ENCODE data around the gene TMTC2.

TMTC2 gene

DNA sequence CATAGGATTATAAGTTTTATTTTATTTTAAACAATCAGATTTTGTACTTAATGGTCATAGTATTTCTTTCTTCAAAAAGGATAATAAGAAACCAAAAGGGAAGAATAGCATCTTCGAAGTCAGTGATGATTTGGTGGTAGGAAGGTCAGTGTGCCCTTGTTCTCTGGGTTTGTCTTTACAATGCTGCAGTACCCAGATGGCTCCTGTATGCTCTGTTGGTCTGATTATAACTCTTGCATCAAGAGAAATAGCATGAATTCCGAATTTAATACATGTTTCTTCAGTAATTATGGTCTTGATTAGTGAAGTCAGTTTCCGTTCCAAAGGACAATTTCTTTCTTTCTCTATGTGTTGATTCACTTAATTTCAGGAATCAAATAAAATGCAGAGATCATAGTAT lies 180.2 kb downstream of the TMTC2 start:
- TF ChIP-seq, protein P1, sequence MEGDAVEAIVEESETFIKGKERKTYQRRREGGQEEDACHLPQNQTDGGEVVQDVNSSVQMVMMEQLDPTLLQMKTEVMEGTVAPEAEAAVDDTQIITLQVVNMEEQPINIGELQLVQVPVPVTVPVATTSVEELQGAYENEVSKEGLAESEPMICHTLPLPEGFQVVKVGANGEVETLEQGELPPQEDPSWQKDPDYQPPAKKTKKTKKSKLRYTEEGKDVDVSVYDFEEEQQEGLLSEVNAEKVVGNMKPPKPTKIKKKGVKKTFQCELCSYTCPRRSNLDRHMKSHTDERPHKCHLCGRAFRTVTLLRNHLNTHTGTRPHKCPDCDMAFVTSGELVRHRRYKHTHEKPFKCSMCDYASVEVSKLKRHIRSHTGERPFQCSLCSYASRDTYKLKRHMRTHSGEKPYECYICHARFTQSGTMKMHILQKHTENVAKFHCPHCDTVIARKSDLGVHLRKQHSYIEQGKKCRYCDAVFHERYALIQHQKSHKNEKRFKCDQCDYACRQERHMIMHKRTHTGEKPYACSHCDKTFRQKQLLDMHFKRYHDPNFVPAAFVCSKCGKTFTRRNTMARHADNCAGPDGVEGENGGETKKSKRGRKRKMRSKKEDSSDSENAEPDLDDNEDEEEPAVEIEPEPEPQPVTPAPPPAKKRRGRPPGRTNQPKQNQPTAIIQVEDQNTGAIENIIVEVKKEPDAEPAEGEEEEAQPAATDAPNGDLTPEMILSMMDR (IDR thresholded peaks at IDR 0.05; ENCODE audit: insufficient read depth, missing control alignments) = no peak
- FAIRE-seq (no peak), DNase-seq (ENCODE audit: insufficient read length, low spot score) (no peak)

DNA sequence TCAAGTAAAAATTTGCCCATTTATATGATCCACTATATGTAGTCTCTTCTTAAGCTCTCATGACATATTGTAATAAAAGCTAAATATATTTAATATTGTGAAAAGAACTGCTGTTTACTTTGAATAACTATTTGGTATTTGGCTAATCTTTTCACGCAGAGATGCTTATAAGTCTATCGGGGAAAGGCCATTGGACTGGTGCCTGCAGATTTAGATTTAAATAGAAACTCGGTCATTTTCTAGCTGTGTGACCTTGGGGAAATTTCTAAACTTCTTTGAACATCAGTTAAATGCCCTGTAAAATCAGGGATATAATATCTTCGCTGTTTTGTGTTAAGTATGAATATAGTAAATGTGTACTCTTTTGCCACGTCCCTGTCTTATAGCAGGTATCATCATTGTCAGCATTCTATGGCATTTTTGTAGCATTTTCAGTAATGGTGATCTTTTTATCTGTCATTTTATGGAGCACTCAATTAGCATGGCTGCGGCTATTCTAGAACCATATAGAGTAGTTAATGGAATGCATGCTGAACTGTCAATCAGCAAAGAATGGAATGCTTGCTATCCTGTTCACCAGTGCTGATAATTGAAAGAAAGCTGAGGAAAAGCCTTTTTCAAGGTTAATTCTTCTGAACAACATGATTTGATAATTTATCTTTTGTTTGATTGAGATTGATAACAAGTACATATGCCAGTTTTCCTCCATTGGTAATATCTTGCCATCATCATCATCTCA lies 181.2 kb downstream of the TMTC2 start:
- no peak for FAIRE-seq
- TF ChIP-seq, protein P1 (IDR thresholded peaks at IDR 0.05; ENCODE audit: insufficient read depth, missing control alignments) = no peak
- DNase-seq (ENCODE audit: insufficient read length, low spot score) = no peak

DNA sequence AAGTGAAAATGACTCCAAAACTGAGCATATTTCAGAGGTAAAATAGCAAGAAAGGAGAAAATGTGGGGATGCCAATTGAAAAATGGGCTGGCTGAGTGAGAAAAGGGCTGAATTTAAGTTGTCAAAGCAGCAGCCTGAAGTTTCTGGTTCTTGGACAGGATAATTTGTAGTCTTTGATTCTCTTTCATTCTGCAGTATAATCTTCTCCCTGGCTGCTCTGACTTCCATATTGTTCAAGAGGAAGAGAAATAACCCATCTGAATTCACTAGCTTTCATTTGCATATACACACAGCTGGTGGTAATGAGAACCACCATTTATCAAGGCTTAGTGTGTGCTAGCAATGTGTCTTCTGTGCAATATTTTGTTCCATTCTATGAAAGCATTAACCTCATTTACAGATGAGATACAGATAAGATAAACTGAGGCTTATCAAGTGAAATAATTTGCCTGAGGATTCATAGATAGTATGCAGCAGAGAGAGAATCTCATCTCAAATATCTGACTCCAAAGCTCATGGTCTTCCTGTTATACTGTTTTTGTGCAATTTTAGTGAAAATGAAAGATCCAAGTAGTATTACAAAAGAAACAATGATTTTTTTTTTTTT lies 184.2 kb downstream of the TMTC2 start:
- no peak for FAIRE-seq
- TF ChIP-seq, protein P1 (IDR thresholded peaks at IDR 0.05; ENCODE audit: insufficient read depth, missing control alignments) = no peak
- no peak for DNase-seq (ENCODE audit: insufficient read length, low spot score)

DNA sequence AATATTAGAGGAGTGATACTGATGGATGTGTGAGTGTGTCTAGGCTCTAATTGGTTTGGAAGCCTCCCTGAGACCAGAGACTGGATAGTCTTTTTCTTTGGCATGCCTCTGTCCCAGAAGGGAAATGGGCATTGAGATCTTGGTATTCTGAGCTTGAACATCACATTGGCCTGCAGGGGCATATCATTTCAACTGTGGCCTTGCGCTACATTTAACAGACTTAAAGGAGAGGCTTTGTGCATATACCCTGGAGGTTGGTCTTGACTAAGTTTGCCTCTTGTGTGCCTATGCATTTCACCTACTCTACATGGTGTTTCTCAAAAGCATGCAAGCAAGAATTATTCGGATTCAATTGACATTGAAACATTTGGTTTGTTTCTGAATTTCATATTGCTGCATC lies 185.4 kb downstream of the TMTC2 start:
- FAIRE-seq = no peak
- no peak for DNase-seq (ENCODE audit: insufficient read length, low spot score)

DNA sequence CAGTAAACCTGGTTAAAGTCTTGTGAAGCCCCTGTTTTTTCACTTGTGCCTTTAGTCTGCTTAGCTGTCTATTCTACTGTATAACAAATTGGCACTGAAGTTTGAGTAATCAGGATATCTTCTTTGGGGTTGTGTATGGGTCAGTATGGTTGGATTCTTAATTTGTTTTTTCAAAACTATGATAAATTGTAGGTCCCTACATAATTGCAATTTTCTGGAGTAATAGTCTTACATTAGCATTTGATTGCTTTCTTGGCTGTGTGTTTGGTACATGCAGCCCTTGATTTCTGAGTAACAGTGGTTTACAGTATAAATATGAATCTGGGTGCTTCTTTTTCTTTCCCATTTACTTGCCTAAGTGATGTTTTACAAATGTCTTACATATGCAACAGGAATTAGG lies 186.6 kb downstream of the TMTC2 start:
- TF ChIP-seq, protein P1 (IDR thresholded peaks at IDR 0.05; ENCODE audit: insufficient read depth, missing control alignments) = no peak
- FAIRE-seq (no peak), DNase-seq (ENCODE audit: insufficient read length, low spot score) (no peak)

More for the DNA sequence above, 185.4 kb downstream of the TMTC2 start:
- TF ChIP-seq, protein P1 (IDR thresholded peaks at IDR 0.05; ENCODE audit: insufficient read depth, missing control alignments) = no peak

DNA sequence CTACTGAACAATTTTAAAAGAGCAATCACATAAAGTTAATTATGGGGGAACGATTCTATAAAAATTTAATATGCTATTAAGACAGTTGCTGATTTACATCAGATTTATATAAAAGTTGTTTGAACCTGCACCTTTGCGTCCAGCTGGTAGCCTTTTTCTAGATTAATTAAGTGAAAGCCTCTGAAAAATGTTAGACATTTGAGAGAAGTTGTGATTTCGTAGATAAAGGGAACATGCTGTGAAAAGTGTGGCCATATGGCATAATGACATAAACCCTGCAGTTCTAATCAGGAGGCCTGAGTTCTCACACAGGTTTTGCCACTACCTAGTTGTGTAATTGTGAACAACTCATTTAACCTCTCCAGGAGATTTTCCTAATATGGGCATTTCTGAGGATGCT lies 187.2 kb downstream of the TMTC2 start:
- TF ChIP-seq, protein P1 (IDR thresholded peaks at IDR 0.05; ENCODE audit: insufficient read depth, missing control alignments) = no peak
- no peak for DNase-seq (ENCODE audit: insufficient read length, low spot score)
- no peak for FAIRE-seq

DNA sequence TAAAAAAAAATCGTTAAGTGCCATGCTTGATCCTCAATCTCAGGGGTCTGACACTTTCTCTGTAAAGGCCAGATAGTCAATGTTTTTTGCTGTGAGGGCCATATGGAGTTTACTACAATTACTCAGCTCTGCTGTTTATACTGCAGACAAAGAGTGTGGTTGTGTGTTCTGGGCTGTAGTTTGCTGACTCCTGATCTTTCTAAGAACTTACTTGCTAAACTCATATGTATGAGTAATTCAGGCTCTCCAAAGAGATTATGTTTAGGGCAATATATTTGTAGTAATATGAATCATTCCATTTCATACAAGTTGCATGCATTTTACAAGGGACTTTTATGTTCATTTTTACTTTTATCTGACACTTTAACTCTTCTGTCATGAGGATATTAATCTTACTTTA lies 188.2 kb downstream of the TMTC2 start:
- FAIRE-seq = no peak
- TF ChIP-seq, protein P1 (IDR thresholded peaks at IDR 0.05; ENCODE audit: insufficient read depth, missing control alignments) = no peak
- DNase-seq (ENCODE audit: insufficient read length, low spot score) = no peak
